Stomach (tissue), 4 donors: Measurements from ENCODE around the gene CKMT1A.

Experiments
- POLR2AphosphoS5 ChIP-seq, 3 donors: sonication (generic); formaldehyde crosslinking; IDR thresholded peaks; one replicate each; pipeline ENCODE4 v1.6.1; 2016; ENCODE audit warnings: antibody characterized with exemption in 3 of 3
- TF ChIP-seq, protein P1 (sequence below), 7 experiments: fragments of 450-650 bp in 4 of 7; fragments of 200-600 bp in 3 of 7; sonication (generic) in 3 of 7; IDR thresholded peaks; one replicate each; pipeline ENCODE4 v1.5.1; 2016 to 2019; ENCODE audit warnings: antibody characterized with exemption in 7 of 7, control low read depth in 2 of 7, mild to moderate bottlenecking in 1 of 7

GRCh38 chr15:43702174-43702573, 8.5 kb downstream of the CKMT1A start:
- no peak for TF ChIP-seq POLR2AphosphoS5 (IDR thresholded peaks at IDR 0.05)
- TF ChIP-seq, protein P1, sequence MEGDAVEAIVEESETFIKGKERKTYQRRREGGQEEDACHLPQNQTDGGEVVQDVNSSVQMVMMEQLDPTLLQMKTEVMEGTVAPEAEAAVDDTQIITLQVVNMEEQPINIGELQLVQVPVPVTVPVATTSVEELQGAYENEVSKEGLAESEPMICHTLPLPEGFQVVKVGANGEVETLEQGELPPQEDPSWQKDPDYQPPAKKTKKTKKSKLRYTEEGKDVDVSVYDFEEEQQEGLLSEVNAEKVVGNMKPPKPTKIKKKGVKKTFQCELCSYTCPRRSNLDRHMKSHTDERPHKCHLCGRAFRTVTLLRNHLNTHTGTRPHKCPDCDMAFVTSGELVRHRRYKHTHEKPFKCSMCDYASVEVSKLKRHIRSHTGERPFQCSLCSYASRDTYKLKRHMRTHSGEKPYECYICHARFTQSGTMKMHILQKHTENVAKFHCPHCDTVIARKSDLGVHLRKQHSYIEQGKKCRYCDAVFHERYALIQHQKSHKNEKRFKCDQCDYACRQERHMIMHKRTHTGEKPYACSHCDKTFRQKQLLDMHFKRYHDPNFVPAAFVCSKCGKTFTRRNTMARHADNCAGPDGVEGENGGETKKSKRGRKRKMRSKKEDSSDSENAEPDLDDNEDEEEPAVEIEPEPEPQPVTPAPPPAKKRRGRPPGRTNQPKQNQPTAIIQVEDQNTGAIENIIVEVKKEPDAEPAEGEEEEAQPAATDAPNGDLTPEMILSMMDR (IDR thresholded peaks at IDR 0.05): no peak
